Endodermal cell (in vitro differentiated cells): Measurements from ENCODE around the gene FOXO6. TPM values are rescaled to one million over a fixed set of nuclear protein-coding genes. Genes with fewer than 3 reads are reported as not detected.

Experiments used
- DNase-seq: peaks from one replicate; pipeline ENCODE4 v3.0.0-alpha.2; 2017
- H3K27ac ChIP-seq: 2 replicates; pipeline ENCODE4 v1.5.1; 2013; ENCODE audit warnings: mild to moderate bottlenecking, low read depth, low read length, moderate library complexity
- H3K27me3 ChIP-seq: 2 replicates; pipeline ENCODE4 v1.6.1; 2013; ENCODE audit warnings: mild to moderate bottlenecking, low read length, moderate library complexity; ENCODE audit not compliant: insufficient read depth, control insufficient read depth, poor library complexity, severe bottlenecking
- H3K36me3 ChIP-seq: 2 replicates; pipeline ENCODE4 v1.7.0; 2013; ENCODE audit warnings: mild to moderate bottlenecking, low read length, moderate library complexity; ENCODE audit not compliant: control insufficient read depth, insufficient read depth
- H3K4me1 ChIP-seq: one replicate; pipeline ENCODE4 v1.7.0; 2013; ENCODE audit warnings: low read length; ENCODE audit not compliant: control insufficient read depth, insufficient read depth
- H3K4me3 ChIP-seq: 2 replicates; pipeline ENCODE4 v1.5.1; 2013; ENCODE audit warnings: mild to moderate bottlenecking, low read length, moderate library complexity
- H3K9ac ChIP-seq: 2 replicates; pipeline ENCODE4 v1.6.1; 2013; ENCODE audit warnings: mild to moderate bottlenecking, low read length, moderate library complexity; ENCODE audit not compliant: poor library complexity, severe bottlenecking; ENCODE audit errors: extremely low read depth
- H3K9me3 ChIP-seq: 2 replicates; pipeline ENCODE4 v1.6.1; 2013; ENCODE audit warnings: mild to moderate bottlenecking, low read length, moderate library complexity; ENCODE audit not compliant: control insufficient read depth
- H3K27ac Mint-ChIP-seq: 2 replicates; pipeline ENCODE4 v1.8.0; 2020; ENCODE audit warnings: mixed read lengths
- H3K27me3 Mint-ChIP-seq: 2 replicates; pipeline ENCODE4 v1.8.0; 2021; ENCODE audit warnings: mild to moderate bottlenecking, mixed read lengths; ENCODE audit not compliant: insufficient read depth
- H3K36me3 Mint-ChIP-seq: 2 replicates; pipeline ENCODE4 v1.8.0; 2020; ENCODE audit warnings: low read depth, mixed read lengths
- H3K4me1 Mint-ChIP-seq: 2 replicates; pipeline ENCODE4 v1.8.0; 2020; ENCODE audit warnings: mixed read lengths
- H3K4me3 Mint-ChIP-seq: 2 replicates; pipeline ENCODE4 v1.8.0; 2020; ENCODE audit warnings: mild to moderate bottlenecking, moderate library complexity, mixed read lengths
- H3K9me3 Mint-ChIP-seq: 2 replicates; pipeline ENCODE4 v1.8.0; 2020; ENCODE audit warnings: mild to moderate bottlenecking, mixed read lengths
- CTCF ChIP-seq: fragments of 200-600 bp; sonication (generic); conservative IDR thresholded peaks from 2 replicates; pipeline ENCODE4 v1.5.0; 2021; ENCODE audit warnings: antibody characterized with exemption, mild to moderate bottlenecking
- WGBS, 2 experiments: methylation state at CpG; one replicate each; pipeline versions ENCODE4 v1.1.5 to v1.1.7; 2013; ENCODE audit warnings: missing lambda C conversion rate in 2 of 2, mixed read lengths in 1 of 2; ENCODE audit not compliant: insufficient coverage in 1 of 2, insufficient read length in 1 of 2; 5-methylcytosine and 5-hydroxymethylcytosine counted together
- total RNA-seq, 2 donors: library from RNA; stranded (reverse); fragmentation: NEBNext Ultra II Directional in 1 of 2; extraction: Animal tissue kit (Norgen Biotek cat#: 25700) in 1 of 2; gene quantifications; 2 replicates in 1 of 2; 3 replicates in 1 of 2; pipeline ENCODE4 v1.2.1, GENCODE V29; 2021

Gene FOXO6
- total RNA-seq, 2 donors from 2014 or later, result 1.7 to 1.8 TPM

DNA sequence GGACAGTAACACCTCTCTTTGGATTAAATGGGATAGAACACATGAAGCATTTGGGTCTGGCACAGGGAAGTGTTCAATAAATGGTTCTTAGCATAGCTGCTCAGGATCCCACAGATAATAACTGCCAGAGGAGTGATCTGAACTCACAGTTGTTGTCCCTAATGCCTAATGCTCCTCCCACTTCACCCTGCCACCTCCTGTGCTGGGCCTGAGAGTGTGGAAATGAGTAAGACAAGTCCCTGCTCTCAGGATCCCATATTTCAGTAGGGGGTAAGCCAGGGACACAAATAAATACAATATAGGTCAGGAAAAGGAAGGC lies 19.9 kb upstream of the FOXO6 start:
- TF ChIP-seq CTCF, result no peak
- Histone ChIP-seq H3K4me3 (no peak overlapping the region), H3K36me3 (no peaks in the 10 kb centered on the region), H3K9ac (no peak overlapping the region), H3K27me3 (peaks cover 5% of the 10 kb centered on the region), H3K9me3 (peaks cover 27% of the 10 kb centered on the region), H3K27ac (no peak overlapping the region), H3K4me1 (peaks cover 9% of the 10 kb centered on the region)
- H3K27me3 Mint-ChIP-seq, result peaks cover 45% of the 10 kb centered on the region
- no peaks in the 10 kb centered on the region for H3K36me3 Mint-ChIP-seq
- peaks cover 33% of the 10 kb centered on the region for H3K4me1 Mint-ChIP-seq
- H3K9me3 Mint-ChIP-seq, result peaks cover 17% of the 10 kb centered on the region
- H3K4me3 Mint-ChIP-seq, result no peak overlapping the region
- H3K27ac Mint-ChIP-seq, result peak overlapping the region; percentile 89
- peak; percentile 78 for DNase-seq

DNA sequence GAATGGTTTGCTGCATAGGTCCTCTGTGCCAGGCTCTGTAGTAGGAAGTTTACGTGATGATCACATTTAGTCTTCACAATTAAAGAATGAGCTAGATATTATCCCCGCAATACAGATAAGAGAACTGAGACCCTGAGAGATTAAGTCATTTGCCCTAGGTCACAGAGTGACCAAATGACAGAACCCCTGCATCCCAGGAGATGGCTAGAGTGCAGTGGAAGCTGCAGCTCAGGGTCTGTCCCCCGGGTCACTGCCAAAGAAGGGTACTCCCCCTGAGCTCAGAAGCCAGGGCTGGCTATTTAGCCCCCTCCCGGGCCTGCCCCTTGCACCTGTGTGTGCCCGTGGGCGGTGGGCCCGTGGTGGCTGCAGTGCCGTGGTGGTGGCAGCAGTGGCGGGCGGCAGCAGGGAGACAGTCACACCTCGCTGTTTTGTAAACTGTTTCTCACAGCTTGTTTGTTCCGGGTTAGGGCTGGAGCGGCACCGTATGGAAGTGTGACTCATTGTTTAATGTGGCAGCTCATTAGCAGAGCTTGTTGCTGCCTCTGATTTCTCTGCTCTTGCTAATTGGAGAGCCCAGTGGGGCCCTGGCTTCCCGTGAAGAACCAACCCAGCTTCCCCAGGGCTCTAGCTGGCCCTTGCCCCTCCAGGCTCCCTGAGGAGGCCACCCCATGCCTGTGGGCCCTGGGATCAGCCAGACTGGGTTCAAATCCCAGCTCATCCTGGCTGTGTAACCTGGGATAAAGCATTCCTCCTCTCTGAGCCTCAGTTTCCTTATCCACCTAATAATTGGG lies 19.3 kb upstream of the FOXO6 start:
- TF ChIP-seq CTCF, result no peak
- 16 to 26% methylated on average over 12 to 15 of the region's 15 CpGs for WGBS, 2 experiments
- H3K4me1 Mint-ChIP-seq, result peaks cover 33% of the 10 kb centered on the region
- no peaks in the 10 kb centered on the region for H3K36me3 ChIP-seq
- DNase-seq, result peak; percentile 93
- H3K27me3 ChIP-seq, result peaks cover 4% of the 10 kb centered on the region
- no peak overlapping the region for H3K4me3 ChIP-seq
- H3K4me1 ChIP-seq, result peaks cover 9% of the 10 kb centered on the region
- no peak overlapping the region for H3K9ac ChIP-seq
- no peaks in the 10 kb centered on the region for H3K36me3 Mint-ChIP-seq
- H3K9me3 ChIP-seq, result peaks cover 27% of the 10 kb centered on the region
- no peak overlapping the region for H3K4me3 Mint-ChIP-seq
- peaks cover 17% of the 10 kb centered on the region for H3K9me3 Mint-ChIP-seq
- no peak overlapping the region for H3K27ac ChIP-seq
- H3K27ac Mint-ChIP-seq, result peak overlapping the region; percentile 89
- H3K27me3 Mint-ChIP-seq, result peaks cover 41% of the 10 kb centered on the region

DNA sequence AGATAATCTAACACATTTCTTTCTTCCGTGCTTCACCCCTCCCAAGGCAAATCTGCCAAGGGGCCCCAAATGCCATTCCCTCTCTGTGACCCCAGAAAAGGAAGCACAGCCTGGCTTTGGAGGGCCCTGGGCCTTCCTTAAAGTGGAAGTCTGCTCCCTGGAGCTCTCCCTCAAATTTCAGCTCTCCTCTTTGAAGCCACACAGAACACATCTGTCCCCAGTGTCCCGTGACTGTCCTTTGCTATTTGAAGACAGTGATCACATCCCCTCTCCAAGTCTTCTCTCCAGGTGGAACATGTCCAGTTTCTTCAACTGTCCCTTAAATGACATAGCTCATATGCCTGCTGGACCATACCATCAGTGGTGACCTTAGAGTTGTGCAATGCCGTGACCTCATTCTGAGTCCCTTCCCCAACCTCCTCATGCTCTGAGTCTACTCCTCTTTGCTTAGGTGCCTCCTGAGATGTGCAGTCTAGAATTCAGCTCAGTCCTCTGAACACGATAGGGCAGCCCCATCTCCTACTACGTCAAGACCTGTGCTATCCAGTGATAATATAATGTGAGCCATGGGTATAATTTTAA lies 18.4 kb upstream of the FOXO6 start:
- no peak for DNase-seq
- no peaks in the 10 kb centered on the region for H3K27me3 ChIP-seq
- 67 to 85% methylated on average over 3 to 5 of the region's 5 CpGs for WGBS, 2 experiments
- peaks cover 33% of the 10 kb centered on the region for H3K4me1 Mint-ChIP-seq
- peaks cover 25% of the 10 kb centered on the region for H3K9me3 ChIP-seq
- H3K27me3 Mint-ChIP-seq, result peaks cover 38% of the 10 kb centered on the region
- no peak overlapping the region for H3K4me3 Mint-ChIP-seq
- no peak overlapping the region for H3K4me3 ChIP-seq
- H3K4me1 ChIP-seq, result peaks cover 9% of the 10 kb centered on the region
- H3K9me3 Mint-ChIP-seq, result peaks cover 17% of the 10 kb centered on the region
- no peak overlapping the region for H3K27ac ChIP-seq
- peak overlapping the region; percentile 80 for H3K27ac Mint-ChIP-seq
- no peak for TF ChIP-seq CTCF
- no peak overlapping the region for H3K9ac ChIP-seq
- H3K36me3 Mint-ChIP-seq, result no peaks in the 10 kb centered on the region
- H3K36me3 ChIP-seq, result no peaks in the 10 kb centered on the region
